K562 (cell line): ENCODE measurements around the gene PFDN4.

ENCODE experiments used
- MYC ChIP-seq, 2 experiments: fragments of 250-450 bp in 1 of 2; sonication (Bioruptor Pico) in 1 of 2; IDR thresholded peaks; 2 replicates each; pipeline versions ENCODE4 v1.5.1 to v1.6.1; 2012 to 2021; ENCODE audit warnings: low read depth in 2 of 2, borderline replicate concordance in 1 of 2, improper control_type of control experiment in 1 of 2, low read length in 1 of 2, mild to moderate bottlenecking in 1 of 2, moderate library complexity in 1 of 2
- TGIF2 ChIP-seq: sonication (generic); formaldehyde crosslinking; IDR thresholded peaks from 2 replicates; pipeline ENCODE4 v1.8.1; 2022; ENCODE audit warnings: mild to moderate bottlenecking, missing genetic modification reagents, moderate library complexity

- TF ChIP-seq TGIF2 (CRISPR knock-in tag) = no peak
- TF ChIP-seq MYC (IDR thresholded peaks at IDR 0.05; ENCODE audit: low read depth, low read length) = no peak
- TF ChIP-seq MYC (CRISPR knock-in tag; IDR thresholded peaks at IDR 0.05; ENCODE audit: borderline replicate concordance, low read depth) = no peak
Measured at GRCh38 chr20:54255157-54255556, 47.3 kb downstream of the PFDN4 start.
